Muscle of arm (tissue), 12 donors: Measurements from ENCODE around the gene ULBP1. TPM values are rescaled to one million over a fixed set of nuclear protein-coding genes. Genes with fewer than 3 reads are reported as not detected.
"Not testable (repeated sequence)": the region's sequence is repeated elsewhere in the genome, so short reads cannot be mapped to it uniquely, and the experiment has no call there.

ENCODE experiments used
- DNase-seq: peaks from one replicate; pipeline ENCODE4 v3.0.0-alpha.2; 2013
- polyA plus RNA-seq, 12 donors: library from polyadenylated mRNA; unstranded; fragments of 120-200 nt; gene quantifications; one replicate each; pipeline ENCODE4 v1.2.1, GENCODE V29; 2013; ENCODE audit not compliant: insufficient read length in 12 of 12

The ULBP1 gene
- polyA plus RNA-seq, 12 donors = 0.21 to 1.2 (median 0.61) TPM; not detected in 2

GRCh38 chr6:149933036-149933435, 30.7 kb upstream of the ULBP1 start:
- no peak for DNase-seq

- DNase-seq = no peak
Measured at GRCh38 chr6:149933461-149933860, 30.3 kb upstream of the ULBP1 start.

- peak; percentile 67 for DNase-seq
Measured at GRCh38 chr6:149934249-149935156, 29.2 kb upstream of the ULBP1 start.

GRCh38 chr6:149935246-149935645, 28.5 kb upstream of the ULBP1 start:
- no peak for DNase-seq

GRCh38 chr6:149935668-149936067, 28.1 kb upstream of the ULBP1 start:
- no peak for DNase-seq

- DNase-seq = no peak
Measured at GRCh38 chr6:149936743-149937142, 27.0 kb upstream of the ULBP1 start.

- not testable (repeated sequence) for DNase-seq
Measured at GRCh38 chr6:149938013-149938570, 25.7 kb upstream of the ULBP1 start.

- no peak for DNase-seq
Measured at GRCh38 chr6:149938571-149939355, 25.0 kb upstream of the ULBP1 start.

- DNase-seq = no peak
Measured at GRCh38 chr6:149939356-149939648, 24.4 kb upstream of the ULBP1 start.

GRCh38 chr6:149939909-149940671, 23.7 kb upstream of the ULBP1 start:
- DNase-seq = no peak

GRCh38 chr6:149940672-149940982, 23.1 kb upstream of the ULBP1 start:
- no peak for DNase-seq

- peak; percentile 86 for DNase-seq
Measured at GRCh38 chr6:149941583-149942460, 21.9 kb upstream of the ULBP1 start, which contains the start of gene ULBP2. Gene ULBP2 (plus strand): TSS chr6:149942014. CDS start chr6:149942073, 59 bp downstream.

GRCh38 chr6:149942461-149942829, 21.3 kb upstream of the ULBP1 start:
- DNase-seq = no peak

GRCh38 chr6:149943321-149943720, 20.4 kb upstream of the ULBP1 start:
- DNase-seq = not testable (repeated sequence)

- not testable (repeated sequence) for DNase-seq
Measured at GRCh38 chr6:149945276-149945675, 18.5 kb upstream of the ULBP1 start.

- not testable (repeated sequence) for DNase-seq
Measured at GRCh38 chr6:149946631-149947030, 17.1 kb upstream of the ULBP1 start.

- DNase-seq = not testable (repeated sequence)
Measured at GRCh38 chr6:149947533-149947932, 16.2 kb upstream of the ULBP1 start.

GRCh38 chr6:149948011-149948410, 15.7 kb upstream of the ULBP1 start:
- no peak for DNase-seq

GRCh38 chr6:149948616-149949015, 15.1 kb upstream of the ULBP1 start:
- no peak for DNase-seq

GRCh38 chr6:149950423-149950822, 13.3 kb upstream of the ULBP1 start:
- DNase-seq = no peak

- no peak for DNase-seq
Measured at GRCh38 chr6:149951096-149951495, 12.6 kb upstream of the ULBP1 start.
